Mammary epithelial cell (primary cell): ENCODE data around the gene TMEM221.

Experiments used
- EZH2 ChIP-seq: IDR thresholded peaks from 2 replicates; pipeline ENCODE4 v1.6.1; 2012; ENCODE audit warnings: low read length, inconsistent platforms, borderline replicate concordance
- TF ChIP-seq, protein P1 (sequence below), 2 donors: IDR thresholded peaks in 1 of 2; conservative IDR thresholded peaks in 1 of 2; 2 replicates each; pipeline ENCODE4 v1.5.1; 2011 to 2012; ENCODE audit warnings: inconsistent platforms in 2 of 2, low read length in 2 of 2, mild to moderate bottlenecking in 2 of 2, control low read depth in 1 of 2, low read depth in 1 of 2; ENCODE audit not compliant: insufficient read depth in 1 of 2; ENCODE audit errors: extremely low read depth in 1 of 2

DNA sequence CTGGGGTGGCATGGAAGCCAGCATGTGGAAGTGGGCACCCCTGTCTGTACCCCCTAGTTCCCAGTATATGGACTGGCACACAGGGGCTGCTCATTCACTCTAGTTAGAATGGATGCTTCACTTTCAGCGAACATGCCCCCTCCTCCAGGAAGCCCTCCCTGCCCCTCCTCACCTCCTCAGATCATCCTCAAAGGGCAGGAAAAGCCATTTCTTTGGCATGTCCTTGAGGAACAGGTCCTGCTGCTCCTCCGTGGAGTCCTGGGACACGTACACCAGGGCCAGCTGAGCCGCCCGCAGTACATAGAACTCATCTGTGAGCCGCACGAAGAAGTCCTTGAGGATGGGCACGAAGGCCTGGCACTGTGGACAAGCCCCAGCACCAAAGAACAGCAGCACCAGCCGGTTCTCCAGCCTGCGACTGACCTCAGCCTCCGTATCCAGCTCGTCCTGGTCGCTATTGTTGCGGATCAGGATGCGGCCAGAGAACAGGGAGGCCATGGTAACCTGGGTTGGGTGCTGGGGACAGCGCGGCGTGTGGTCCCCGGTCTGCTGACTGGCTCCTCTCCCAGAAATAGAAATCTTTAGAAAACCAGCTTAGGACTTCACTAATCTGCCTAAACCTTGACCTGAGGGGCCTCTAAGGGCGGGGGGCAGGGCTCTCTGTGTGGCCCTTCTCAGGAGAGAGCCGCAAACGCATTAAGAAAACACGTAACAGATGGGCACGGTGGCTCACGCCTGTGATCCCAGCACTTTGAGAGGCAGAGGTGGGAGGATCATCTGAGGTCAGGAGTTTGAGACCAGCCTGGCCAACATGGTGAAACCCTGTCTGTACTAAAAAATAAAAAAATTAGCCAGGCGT, 12.1 kb upstream of the TMEM221 start, which contains the start of gene NXNL1:
- TF ChIP-seq, protein P1, sequence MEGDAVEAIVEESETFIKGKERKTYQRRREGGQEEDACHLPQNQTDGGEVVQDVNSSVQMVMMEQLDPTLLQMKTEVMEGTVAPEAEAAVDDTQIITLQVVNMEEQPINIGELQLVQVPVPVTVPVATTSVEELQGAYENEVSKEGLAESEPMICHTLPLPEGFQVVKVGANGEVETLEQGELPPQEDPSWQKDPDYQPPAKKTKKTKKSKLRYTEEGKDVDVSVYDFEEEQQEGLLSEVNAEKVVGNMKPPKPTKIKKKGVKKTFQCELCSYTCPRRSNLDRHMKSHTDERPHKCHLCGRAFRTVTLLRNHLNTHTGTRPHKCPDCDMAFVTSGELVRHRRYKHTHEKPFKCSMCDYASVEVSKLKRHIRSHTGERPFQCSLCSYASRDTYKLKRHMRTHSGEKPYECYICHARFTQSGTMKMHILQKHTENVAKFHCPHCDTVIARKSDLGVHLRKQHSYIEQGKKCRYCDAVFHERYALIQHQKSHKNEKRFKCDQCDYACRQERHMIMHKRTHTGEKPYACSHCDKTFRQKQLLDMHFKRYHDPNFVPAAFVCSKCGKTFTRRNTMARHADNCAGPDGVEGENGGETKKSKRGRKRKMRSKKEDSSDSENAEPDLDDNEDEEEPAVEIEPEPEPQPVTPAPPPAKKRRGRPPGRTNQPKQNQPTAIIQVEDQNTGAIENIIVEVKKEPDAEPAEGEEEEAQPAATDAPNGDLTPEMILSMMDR (conservative IDR thresholded peaks at IDR 0.05 in 1 of 2, IDR thresholded peaks at IDR 0.05 in 1 of 2; ENCODE audit: extremely low read depth in 1 of 2, insufficient read depth in 1 of 2, low read depth in 1 of 2, low read length in 2 of 2): no peak
- no peak for TF ChIP-seq EZH2
